HepG2 (cell line): ENCODE measurements around the gene DLX3. TPM values are rescaled to one million over a fixed set of nuclear protein-coding genes. Genes with fewer than 3 reads are reported as not detected.
A peak's percentile ranks its signal among the peaks of the same experiment; 100 is the strongest.

ENCODE experiments used
- ATAC-seq: fragments of 200-7000 bp; cut with Tn5 transposase; 3 replicates; pipeline ENCODE4 v1.9.1; 2020; ENCODE audit warnings: mild to moderate bottlenecking, moderate library complexity
- BruUV-seq: library from RNA; stranded (reverse); fragments of 400-500 nt; replicated peaks from 2 replicates; lab custom pipeline; 2021; lab: Mats Ljungman, UMichigan
- CTCF ChIA-PET: fragments of 300-600 bp; formaldehyde crosslinking; extraction: SDS; loops from one replicate; lab custom pipeline; 2021; ENCODE audit warnings: low total read pairs, inconsistent platforms, low intra/inter-chr PET ratio; lab: Yijun Ruan, JAX
- POLR2A ChIA-PET: fragments of 350-600 bp; sonication (Branson Sonifier 250); formaldehyde crosslinking; loops from one replicate; lab custom pipeline; 2020; ENCODE audit warnings: antibody characterized with exemption, inconsistent platforms; lab: Yijun Ruan, JAX
- DNase-seq: peaks from one replicate; pipeline ENCODE4 v3.0.0-alpha.2; 2015; ENCODE audit warnings: low spot score
- FAIRE-seq: peaks from 3 replicates; lab custom pipeline; 2011; peaks lifted over from hg19 to GRCh38; lab: Jason Lieb, UNC
- H2AFZ ChIP-seq: one replicate; pipeline ENCODE4 v1.6.1; 2011; ENCODE audit warnings: low read length, inconsistent platforms
- H3K27ac ChIP-seq: fragments of 300-600 bp; 3 replicates; pipeline ENCODE4 v1.8.0; 2011; ENCODE audit warnings: mixed run types, mild to moderate bottlenecking, mixed read lengths, low read length, inconsistent platforms; ENCODE audit not compliant: insufficient read depth; ENCODE audit errors: extremely low read length
- H3K27me3 ChIP-seq, 2 experiments: fragments of 200-600 bp in 1 of 2; 2 replicates in 1 of 2; 3 replicates in 1 of 2; pipeline versions ENCODE4 v1.6.0 to v1.8.0; 2011; ENCODE audit warnings: low read length in 2 of 2, mild to moderate bottlenecking in 2 of 2, moderate library complexity in 2 of 2, inconsistent platforms in 1 of 2; ENCODE audit not compliant: insufficient read depth in 2 of 2, control insufficient read depth in 1 of 2
- H3K36me3 ChIP-seq, 2 experiments: fragments of 200-600 bp in 1 of 2; replicated peaks in 1 of 2; 2 replicates in 1 of 2; 3 replicates in 1 of 2; pipeline versions ENCODE4 v1.5.1 to v1.8.0; 2011; ENCODE audit warnings: low read length in 2 of 2, inconsistent platforms in 1 of 2; ENCODE audit not compliant: insufficient read depth in 2 of 2, control insufficient read depth in 1 of 2
- H3K4me1 ChIP-seq: 2 replicates; pipeline ENCODE4 v1.5.1; 2012; ENCODE audit warnings: low read length, inconsistent platforms; ENCODE audit not compliant: insufficient read depth
- H3K4me2 ChIP-seq: 2 replicates; pipeline ENCODE4 v1.6.0; 2011; ENCODE audit warnings: low read depth, low read length, inconsistent platforms
- H3K4me3 ChIP-seq, 3 experiments: fragments of 200-600 bp in 1 of 3; sonication (generic), shearing (Covaris generic) in 1 of 3; replicated peaks in 1 of 3; 2 replicates each; pipeline ENCODE4 v1.5.1; 2011 to 2016; ENCODE audit warnings: low read length in 3 of 3, inconsistent platforms in 2 of 3, low read depth in 2 of 3, mild to moderate bottlenecking in 2 of 3, control low read depth in 1 of 3, mixed read lengths in 1 of 3; ENCODE audit not compliant: insufficient read depth in 1 of 3
- H3K79me2 ChIP-seq: one replicate; pipeline ENCODE4 v1.6.1; 2011; ENCODE audit warnings: low read length, inconsistent platforms; ENCODE audit not compliant: insufficient read depth
- H3K9ac ChIP-seq: 2 replicates; pipeline ENCODE4 v1.6.0; 2011; ENCODE audit warnings: mild to moderate bottlenecking, low read depth, low read length, inconsistent platforms; ENCODE audit not compliant: insufficient read depth
- H3K9me3 ChIP-seq: 2 replicates; pipeline ENCODE4 v1.5.1; 2012; ENCODE audit warnings: mild to moderate bottlenecking, low read length
- H4K20me1 ChIP-seq: 2 replicates; pipeline ENCODE4 v1.6.0; 2011; ENCODE audit warnings: inconsistent platforms, mild to moderate bottlenecking, low read length, moderate library complexity; ENCODE audit not compliant: insufficient read depth
- NFAT5 ChIP-seq: sonication (generic); formaldehyde crosslinking; IDR thresholded peaks from 2 replicates; pipeline ENCODE4 v1.4.0; 2020; ENCODE audit warnings: missing genetic modification reagents
- NR2F6 ChIP-seq, 2 experiments: IDR thresholded peaks; 2 replicates each; pipeline ENCODE4 v1.6.1; 2016; ENCODE audit warnings: antibody characterized with exemption in 1 of 2, mild to moderate bottlenecking in 1 of 2
- ZBTB43 ChIP-seq: sonication (generic); formaldehyde crosslinking; conservative IDR thresholded peaks from 2 replicates; pipeline ENCODE4 v1.4.0; 2020; ENCODE audit warnings: missing genetic modification reagents
- WGBS: methylation state at CpG from one replicate; pipeline ENCODE4 v1.1.6; 2017; ENCODE audit warnings: low lambda C conversion rate; 5-methylcytosine and 5-hydroxymethylcytosine counted together
- in situ Hi-C: cut with HindIII; loops from 2 replicates; pipeline ENCODE4 v1.10.0; 2017; ENCODE audit warnings: low pct_unique_long_range_greater_than_20kb; ENCODE audit not compliant: extremely low pct_ligation_motif_present
- intact Hi-C: fragments of 100-400 bp; cut with micrococcal nuclease; formaldehyde crosslinking; loops from one replicate; pipeline ENCODE4 v1.10.0; 2022; ENCODE audit not compliant: unreplicated experiment
- polyA plus RNA-seq, 8 experiments: library from polyadenylated mRNA; depleted of rRNA in 3 of 8; stranded (reverse) in 7 of 8; unstranded in 1 of 8; fragments of >200 nt; fragmentation: Illumina TruSeq in 4 of 8; extraction: Trizol in 4 of 8; gene quantifications; 2 replicates each; pipeline versions ENCODE4 v1.2.1 to v1.2.3, GENCODE V29; 2011 to 2016; ENCODE audit warnings: low read depth in 4 of 8, missing spikeins in 1 of 8, mixed read lengths in 1 of 8; ENCODE audit not compliant: insufficient read depth in 1 of 8
- total RNA-seq, 5 experiments: library from RNA; depleted of rRNA; stranded (reverse); fragments of >200 nt; fragmentation: Illumina TruSeq; extraction: Trizol; gene quantifications; 2 replicates each; pipeline ENCODE4 v1.2.3, GENCODE V29; 2016; ENCODE audit warnings: low read depth in 1 of 5

DLX3 gene
- total and polyA plus RNA-seq, 2 of the 13 experiments (the other 11 are each of a cell fraction or from before 2014, with no cell fraction given) = 0.03 TPM; not detected in 1

- TF ChIP-seq ZBTB43 (CRISPR knock-in tag) = no peak
Observed at GRCh38 chr17:50022463-50023130, 27.6 kb upstream of the DLX3 start (continued).

- Histone ChIP-seq H3K36me3 (no peaks in the 10 kb centered on the region), H3K27me3 (no peaks in the 10 kb centered on the region), H3K9me3 (no peaks in the 10 kb centered on the region), H3K4me3 (no peak overlapping the region), H3K27ac (no peak overlapping the region), H3K4me2 (peak overlapping the region; percentile 46), H4K20me1 (no peaks in the 10 kb centered on the region), H3K4me1 (peaks cover 12% of the 10 kb centered on the region), H3K9ac (no peak overlapping the region), H2AFZ (no peak overlapping the region), H3K79me2 (no peaks in the 10 kb centered on the region)
- TF ChIP-seq NFAT5 (no peak), NR2F6 (IDR thresholded peaks at IDR 0.05) (no peak), NR2F6 (CRISPR knock-in tag; IDR thresholded peaks at IDR 0.05) (no peak)
- no TSS peak for BruUV-seq
- intact Hi-C loops = no loop called here
- FAIRE-seq (no peak), ATAC-seq (no peak), DNase-seq (no peak)
- POLR2A ChIA-PET = no interaction called here
- WGBS = 75% methylated on average over 6 of the region's 6 CpGs
- CTCF ChIA-PET = no interaction called here
- in situ Hi-C loops = no loop called here
Observed at GRCh38 chr17:50021681-50022370, 26.8 kb upstream of the DLX3 start.
